ENCODE measurements around the gene PEX3.

The PEX3 gene

GRCh38 chr6:143478479-143479062 is 28.0 kb downstream of the PEX3 start:
- Histone ChIP-seq H3K36me3 (ENCODE audit: control insufficient read depth, insufficient read depth, low read length) (no peaks in the 10 kb centered on the region), H3K9me3 (ENCODE audit: control insufficient read depth, low read length) (no peaks in the 10 kb centered on the region), H3K27ac (ENCODE audit: insufficient read depth, low read depth, low read length, poor library complexity, severe bottlenecking) (no peak overlapping the region), H3K4me1 (ENCODE audit: control insufficient read depth, insufficient read depth, low read length) (no peaks in the 10 kb centered on the region), H3K4me3 (ENCODE audit: insufficient read depth, low read depth, low read length) (no peak overlapping the region), H3K27me3 (ENCODE audit: control insufficient read depth, insufficient read depth, low read length, poor library complexity, severe bottlenecking) (no peaks in the 10 kb centered on the region)
- WGBS, 2 experiments, result 90 to 95% methylated on average over 2 to 3 of the region's 3 CpGs

DNA sequence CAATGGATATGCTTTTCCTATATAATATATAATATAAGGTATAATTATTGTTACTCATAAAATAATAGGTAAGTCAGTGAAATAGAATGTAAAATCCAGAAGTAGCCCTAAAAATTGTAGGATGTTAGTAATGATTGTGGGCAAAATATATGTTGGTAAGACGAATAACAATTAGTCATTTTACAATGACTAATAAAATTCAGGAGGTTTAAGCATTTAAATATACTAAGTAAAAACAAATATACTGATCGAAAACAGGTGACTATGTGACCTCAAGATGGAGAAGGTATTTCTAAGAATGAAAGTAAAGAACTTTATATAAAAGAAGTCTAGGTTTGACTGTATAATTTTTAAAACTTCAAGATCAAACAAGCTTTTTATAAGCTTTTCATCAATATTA is 32.0 kb downstream of the PEX3 start:
- Histone ChIP-seq H3K27ac (ENCODE audit: insufficient read depth, low read depth, low read length, poor library complexity, severe bottlenecking) (no peak overlapping the region), H3K36me3 (ENCODE audit: control insufficient read depth, insufficient read depth, low read length) (no peaks in the 10 kb centered on the region), H3K27me3 (ENCODE audit: control insufficient read depth, insufficient read depth, low read length, poor library complexity, severe bottlenecking) (no peaks in the 10 kb centered on the region), H3K4me3 (ENCODE audit: insufficient read depth, low read depth, low read length) (no peak overlapping the region), H3K4me1 (ENCODE audit: control insufficient read depth, insufficient read depth, low read length) (no peaks in the 10 kb centered on the region), H3K9me3 (ENCODE audit: control insufficient read depth, low read length) (no peaks in the 10 kb centered on the region)
- 100% methylated on average over 1 of the region's 2 CpGs; no CpG with 5 or more reads in 1 of the 2 experiments for WGBS, 2 experiments

DNA sequence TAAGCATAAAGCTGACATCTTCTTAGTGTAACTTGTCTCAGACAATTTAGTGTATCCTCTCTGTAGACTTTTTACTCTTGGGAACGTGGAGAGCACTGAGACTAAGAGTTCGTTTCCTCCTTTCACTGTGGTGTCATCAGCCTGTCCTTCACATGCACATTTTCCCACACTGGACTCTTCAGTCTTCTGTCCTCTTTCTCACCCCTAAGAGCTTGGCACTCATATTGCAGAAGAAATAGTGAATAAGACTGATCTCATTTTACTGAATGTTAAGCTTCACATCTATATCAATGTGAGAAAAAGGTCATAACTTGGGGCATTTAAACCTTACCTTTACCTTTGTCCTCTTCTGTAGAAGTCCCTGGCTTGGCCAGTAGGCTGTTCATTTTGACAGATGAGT is 35.4 kb downstream of the PEX3 start:
- 83 to 90% methylated on average over 2 of the region's 2 CpGs for WGBS, 2 experiments
- Histone ChIP-seq H3K9me3 (ENCODE audit: control insufficient read depth, low read length) (no peaks in the 10 kb centered on the region), H3K4me3 (ENCODE audit: insufficient read depth, low read depth, low read length) (no peak overlapping the region), H3K4me1 (ENCODE audit: control insufficient read depth, insufficient read depth, low read length) (no peaks in the 10 kb centered on the region), H3K27ac (ENCODE audit: insufficient read depth, low read depth, low read length, poor library complexity, severe bottlenecking) (no peak overlapping the region), H3K27me3 (ENCODE audit: control insufficient read depth, insufficient read depth, low read length, poor library complexity, severe bottlenecking) (no peaks in the 10 kb centered on the region), H3K36me3 (ENCODE audit: control insufficient read depth, insufficient read depth, low read length) (no peaks in the 10 kb centered on the region)

DNA sequence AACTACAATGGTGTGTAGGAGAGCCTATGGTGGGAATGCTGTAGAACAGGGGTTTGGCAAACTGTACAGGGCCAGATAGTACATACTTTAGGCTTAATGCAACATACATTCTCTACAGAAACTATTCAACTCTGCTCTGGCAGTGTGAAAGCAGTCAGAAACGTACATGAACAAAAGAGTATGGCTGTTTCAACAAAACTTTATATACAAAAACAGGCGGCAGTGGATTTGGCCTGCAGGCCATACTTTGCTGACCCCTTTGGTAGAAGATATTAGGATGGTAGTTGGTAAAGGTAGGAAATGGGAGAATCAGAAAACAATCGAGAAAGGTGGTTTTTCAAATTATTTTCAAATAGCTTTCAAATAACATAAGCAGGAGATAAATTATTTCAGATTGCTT is 36.1 kb downstream of the PEX3 start:
- Histone ChIP-seq H3K27me3 (ENCODE audit: control insufficient read depth, insufficient read depth, low read length, poor library complexity, severe bottlenecking) (no peaks in the 10 kb centered on the region), H3K27ac (ENCODE audit: insufficient read depth, low read depth, low read length, poor library complexity, severe bottlenecking) (no peak overlapping the region), H3K4me3 (ENCODE audit: insufficient read depth, low read depth, low read length) (no peak overlapping the region), H3K4me1 (ENCODE audit: control insufficient read depth, insufficient read depth, low read length) (no peaks in the 10 kb centered on the region), H3K9me3 (ENCODE audit: control insufficient read depth, low read length) (no peaks in the 10 kb centered on the region), H3K36me3 (ENCODE audit: control insufficient read depth, insufficient read depth, low read length) (no peaks in the 10 kb centered on the region)
- WGBS, 2 experiments, result 93% methylated on average over 2 of the region's 3 CpGs

GRCh38 chr6:143490244-143490643 is 39.6 kb downstream of the PEX3 start:
- Histone ChIP-seq H3K27ac (ENCODE audit: insufficient read depth, low read depth, low read length, poor library complexity, severe bottlenecking) (no peak overlapping the region), H3K27me3 (ENCODE audit: control insufficient read depth, insufficient read depth, low read length, poor library complexity, severe bottlenecking) (no peaks in the 10 kb centered on the region), H3K9me3 (ENCODE audit: control insufficient read depth, low read length) (no peaks in the 10 kb centered on the region), H3K36me3 (ENCODE audit: control insufficient read depth, insufficient read depth, low read length) (no peaks in the 10 kb centered on the region), H3K4me1 (ENCODE audit: control insufficient read depth, insufficient read depth, low read length) (no peaks in the 10 kb centered on the region), H3K4me3 (ENCODE audit: insufficient read depth, low read depth, low read length) (no peak overlapping the region)
- 100% methylated on average over 1 of the region's 1 CpG; no CpG with 5 or more reads in 1 of the 2 experiments for WGBS, 2 experiments

DNA sequence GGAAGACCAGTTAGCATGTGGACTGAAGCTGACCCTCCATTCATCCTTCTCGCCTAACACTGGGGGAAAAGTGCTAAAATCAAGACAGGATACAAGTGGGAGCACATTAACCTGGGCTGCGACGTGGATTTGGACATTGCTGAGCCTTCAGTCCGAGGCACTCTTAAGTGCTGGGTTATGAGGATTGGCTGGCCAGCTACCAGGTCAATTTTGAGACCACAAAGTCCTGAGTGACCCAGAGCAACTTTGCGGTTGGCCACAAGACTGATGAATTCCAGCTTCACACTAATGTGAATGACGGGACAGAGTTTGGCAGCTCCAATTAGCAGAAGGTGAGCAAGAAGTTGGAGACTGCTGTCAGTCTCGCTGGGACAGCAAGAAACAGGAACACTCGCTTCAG is 40.2 kb downstream of the PEX3 start:
- no peak overlapping the region for H3K27ac ChIP-seq (ENCODE audit: insufficient read depth, low read depth, low read length, poor library complexity, severe bottlenecking)
- H3K9me3 ChIP-seq (ENCODE audit: control insufficient read depth, low read length), result no peaks in the 10 kb centered on the region
- H3K36me3 ChIP-seq (ENCODE audit: control insufficient read depth, insufficient read depth, low read length), result no peaks in the 10 kb centered on the region
- H3K4me3 ChIP-seq (ENCODE audit: insufficient read depth, low read depth, low read length), result no peak overlapping the region
- no peaks in the 10 kb centered on the region for H3K4me1 ChIP-seq (ENCODE audit: control insufficient read depth, insufficient read depth, low read length)
- WGBS, 2 experiments, result 93 to 96% methylated on average over 8 of the region's 8 CpGs
- no peaks in the 10 kb centered on the region for H3K27me3 ChIP-seq (ENCODE audit: control insufficient read depth, insufficient read depth, low read length, poor library complexity, severe bottlenecking)

- 88 to 93% methylated on average over 1 of the region's 1 CpG for WGBS, 2 experiments
- Histone ChIP-seq H3K4me3 (ENCODE audit: insufficient read depth, low read depth, low read length) (no peak overlapping the region), H3K9me3 (ENCODE audit: control insufficient read depth, low read length) (no peaks in the 10 kb centered on the region), H3K27ac (ENCODE audit: insufficient read depth, low read depth, low read length, poor library complexity, severe bottlenecking) (no peak overlapping the region), H3K4me1 (ENCODE audit: control insufficient read depth, insufficient read depth, low read length) (no peaks in the 10 kb centered on the region), H3K27me3 (ENCODE audit: control insufficient read depth, insufficient read depth, low read length, poor library complexity, severe bottlenecking) (no peaks in the 10 kb centered on the region), H3K36me3 (ENCODE audit: control insufficient read depth, insufficient read depth, low read length) (peaks cover 7% of the 10 kb centered on the region)
These were observed 46.4 kb downstream of the PEX3 start for GRCh38 chr6:143496974-143497373.

DNA sequence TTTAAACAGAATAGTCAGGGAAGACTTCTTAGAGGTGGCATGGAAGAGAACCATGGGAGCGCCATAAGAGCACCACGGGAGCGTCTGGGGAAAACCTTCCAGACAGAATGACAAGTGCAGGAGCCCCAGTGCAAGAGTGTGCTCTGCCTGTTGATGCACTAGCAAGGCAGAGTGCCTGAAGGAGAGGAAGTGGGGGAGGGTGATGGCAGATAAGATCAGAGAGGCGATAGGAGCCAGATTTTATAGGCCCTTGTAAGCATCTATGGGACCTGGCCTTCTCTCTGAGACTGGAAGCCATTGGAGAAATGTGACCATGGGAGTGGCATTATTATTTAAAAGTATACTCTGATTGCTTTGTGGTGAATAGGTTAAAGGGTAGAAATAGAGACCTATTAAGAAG is 47.8 kb downstream of the PEX3 start:
- Histone ChIP-seq H3K9me3 (ENCODE audit: control insufficient read depth, low read length) (no peaks in the 10 kb centered on the region), H3K36me3 (ENCODE audit: control insufficient read depth, insufficient read depth, low read length) (peaks cover 7% of the 10 kb centered on the region), H3K4me3 (ENCODE audit: insufficient read depth, low read depth, low read length) (no peak overlapping the region), H3K4me1 (ENCODE audit: control insufficient read depth, insufficient read depth, low read length) (no peaks in the 10 kb centered on the region), H3K27me3 (ENCODE audit: control insufficient read depth, insufficient read depth, low read length, poor library complexity, severe bottlenecking) (no peaks in the 10 kb centered on the region), H3K27ac (ENCODE audit: insufficient read depth, low read depth, low read length, poor library complexity, severe bottlenecking) (no peak overlapping the region)
- 94 to 95% methylated on average over 4 of the region's 4 CpGs for WGBS, 2 experiments

- 98 to 100% methylated on average over 2 of the region's 2 CpGs for WGBS, 2 experiments
- no peaks in the 10 kb centered on the region for H3K9me3 ChIP-seq (ENCODE audit: control insufficient read depth, low read length)
- no peak overlapping the region for H3K27ac ChIP-seq (ENCODE audit: insufficient read depth, low read depth, low read length, poor library complexity, severe bottlenecking)
- H3K36me3 ChIP-seq (ENCODE audit: control insufficient read depth, insufficient read depth, low read length), result peaks cover 11% of the 10 kb centered on the region
- H3K27me3 ChIP-seq (ENCODE audit: control insufficient read depth, insufficient read depth, low read length, poor library complexity, severe bottlenecking), result no peaks in the 10 kb centered on the region
- H3K4me3 ChIP-seq (ENCODE audit: insufficient read depth, low read depth, low read length), result no peak overlapping the region
- H3K4me1 ChIP-seq (ENCODE audit: control insufficient read depth, insufficient read depth, low read length), result no peaks in the 10 kb centered on the region
These were observed 51.2 kb downstream of the PEX3 start for GRCh38 chr6:143501851-143502250.

- no peaks in the 10 kb centered on the region for H3K9me3 ChIP-seq (ENCODE audit: control insufficient read depth, low read length)
- no peak overlapping the region for H3K27ac ChIP-seq (ENCODE audit: insufficient read depth, low read depth, low read length, poor library complexity, severe bottlenecking)
- H3K27me3 ChIP-seq (ENCODE audit: control insufficient read depth, insufficient read depth, low read length, poor library complexity, severe bottlenecking), result no peaks in the 10 kb centered on the region
- 95 to 96% methylated on average over 1 of the region's 1 CpG for WGBS, 2 experiments
- H3K4me1 ChIP-seq (ENCODE audit: control insufficient read depth, insufficient read depth, low read length), result no peaks in the 10 kb centered on the region
- H3K36me3 ChIP-seq (ENCODE audit: control insufficient read depth, insufficient read depth, low read length), result peaks cover 5% of the 10 kb centered on the region
- no peak overlapping the region for H3K4me3 ChIP-seq (ENCODE audit: insufficient read depth, low read depth, low read length)
These were observed 53.8 kb downstream of the PEX3 start for GRCh38 chr6:143504369-143504768.

DNA sequence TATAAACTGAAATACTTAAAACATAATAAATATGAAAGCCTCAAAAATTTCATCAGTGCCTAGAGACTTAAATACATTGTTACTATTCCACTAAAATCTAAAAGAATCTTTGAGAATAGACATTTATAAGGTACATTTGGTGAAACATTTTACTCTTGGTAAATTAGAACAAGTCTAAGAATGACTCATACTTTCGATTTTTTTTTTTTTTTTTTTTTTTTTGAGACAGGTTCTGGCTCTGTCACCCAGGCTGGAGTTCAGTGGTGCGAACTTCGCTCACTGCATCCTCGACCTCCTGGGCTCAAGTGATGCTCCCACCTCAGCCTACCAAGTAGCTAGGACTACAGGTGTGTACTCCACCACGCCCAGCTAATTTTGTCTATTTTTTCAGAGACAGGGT is 54.5 kb downstream of the PEX3 start:
- Histone ChIP-seq H3K9me3 (ENCODE audit: control insufficient read depth, low read length) (no peaks in the 10 kb centered on the region), H3K27me3 (ENCODE audit: control insufficient read depth, insufficient read depth, low read length, poor library complexity, severe bottlenecking) (no peaks in the 10 kb centered on the region), H3K4me1 (ENCODE audit: control insufficient read depth, insufficient read depth, low read length) (no peaks in the 10 kb centered on the region), H3K36me3 (ENCODE audit: control insufficient read depth, insufficient read depth, low read length) (peaks cover 5% of the 10 kb centered on the region), H3K4me3 (ENCODE audit: insufficient read depth, low read depth, low read length) (no peak overlapping the region), H3K27ac (ENCODE audit: insufficient read depth, low read depth, low read length, poor library complexity, severe bottlenecking) (no peak overlapping the region)
- WGBS, 2 experiments, result 92 to 95% methylated on average over 5 of the region's 5 CpGs

Data from ectodermal cell (in vitro differentiated cells).